H7 (cell line): ENCODE data around the gene ZFHX3. TPM values are rescaled to one million over a fixed set of nuclear protein-coding genes. Genes with fewer than 3 reads are reported as not detected.

ENCODE experiments used
- DNase-seq: peaks from one replicate; pipeline ENCODE4 v3.0.0; 2012
- H3K27me3 ChIP-seq: 2 replicates; pipeline ENCODE4 v1.6.0; 2011; ENCODE audit warnings: mild to moderate bottlenecking, low read length; ENCODE audit not compliant: control insufficient read depth, insufficient read depth
- H3K36me3 ChIP-seq: replicated peaks from 2 replicates; pipeline ENCODE4 v1.5.1; 2011; ENCODE audit warnings: low read length; ENCODE audit not compliant: control insufficient read depth, insufficient read depth
- H3K4me3 ChIP-seq: 2 replicates; pipeline ENCODE4 v1.5.1; 2011; ENCODE audit warnings: low read depth, mild to moderate bottlenecking, control low read depth, low read length, moderate library complexity; ENCODE audit not compliant: insufficient read depth
- total RNA-seq: library from RNA; depleted of rRNA; stranded (reverse); fragments of >200 nt; shearing (Covaris generic); gene quantifications from 2 replicates; pipeline ENCODE4 v1.2.3, GENCODE V29; 2014

ZFHX3 gene
- total RNA-seq, 1 experiment from 2014 or later: 1.3 TPM

GRCh38 chr16:72934636-72935403 is 113.1 kb downstream of the ZFHX3 start:
- no peak overlapping the region for H3K4me3 ChIP-seq
- no peaks in the 10 kb centered on the region for H3K36me3 ChIP-seq
- no peaks in the 10 kb centered on the region for H3K27me3 ChIP-seq
- DNase-seq: no peak

- DNase-seq: no peak
- no peaks in the 10 kb centered on the region for H3K27me3 ChIP-seq
- H3K36me3 ChIP-seq: no peaks in the 10 kb centered on the region
- no peak overlapping the region for H3K4me3 ChIP-seq
These were observed 115.1 kb downstream of the ZFHX3 start for GRCh38 chr16:72932677-72933335.

GRCh38 chr16:72932050-72932449 is 115.9 kb downstream of the ZFHX3 start:
- DNase-seq: no peak
- H3K36me3 ChIP-seq: no peaks in the 10 kb centered on the region
- no peaks in the 10 kb centered on the region for H3K27me3 ChIP-seq
- no peak overlapping the region for H3K4me3 ChIP-seq

GRCh38 chr16:72930396-72930795 is 117.5 kb downstream of the ZFHX3 start:
- Histone ChIP-seq H3K27me3 (no peaks in the 10 kb centered on the region), H3K4me3 (no peak overlapping the region), H3K36me3 (no peaks in the 10 kb centered on the region)
- no peak for DNase-seq

GRCh38 chr16:72928090-72928981 is 119.6 kb downstream of the ZFHX3 start:
- Histone ChIP-seq H3K27me3 (no peaks in the 10 kb centered on the region), H3K4me3 (no peak overlapping the region), H3K36me3 (no peaks in the 10 kb centered on the region)
- DNase-seq: no peak

- H3K36me3 ChIP-seq: no peaks in the 10 kb centered on the region
- H3K4me3 ChIP-seq: no peak overlapping the region
- DNase-seq: no peak
- no peaks in the 10 kb centered on the region for H3K27me3 ChIP-seq
These were observed 120.5 kb downstream of the ZFHX3 start for GRCh38 chr16:72927199-72928089.

- no peak for DNase-seq
- H3K4me3 ChIP-seq: no peak overlapping the region
- H3K27me3 ChIP-seq: no peaks in the 10 kb centered on the region
- H3K36me3 ChIP-seq: no peaks in the 10 kb centered on the region
These were observed 121.5 kb downstream of the ZFHX3 start for GRCh38 chr16:72926177-72927070.

- DNase-seq: no peak
- Histone ChIP-seq H3K36me3 (no peaks in the 10 kb centered on the region), H3K4me3 (no peak overlapping the region), H3K27me3 (no peaks in the 10 kb centered on the region)
These were observed 122.3 kb downstream of the ZFHX3 start for GRCh38 chr16:72925631-72925979.

- no peaks in the 10 kb centered on the region for H3K36me3 ChIP-seq
- no peak overlapping the region for H3K4me3 ChIP-seq
- no peaks in the 10 kb centered on the region for H3K27me3 ChIP-seq
- no peak for DNase-seq
These were observed 122.8 kb downstream of the ZFHX3 start for GRCh38 chr16:72924927-72925630.

GRCh38 chr16:72924537-72924926 is 123.4 kb downstream of the ZFHX3 start:
- no peak overlapping the region for H3K4me3 ChIP-seq
- DNase-seq: no peak

GRCh38 chr16:72923757-72924156 is 124.2 kb downstream of the ZFHX3 start:
- Histone ChIP-seq H3K4me3 (no peak overlapping the region), H3K27me3 (no peaks in the 10 kb centered on the region), H3K36me3 (no peaks in the 10 kb centered on the region)
- DNase-seq: no peak

More at GRCh38 chr16:72924537-72924926, 123.4 kb downstream of the ZFHX3 start:
- Histone ChIP-seq H3K36me3 (no peaks in the 10 kb centered on the region), H3K27me3 (no peaks in the 10 kb centered on the region)

GRCh38 chr16:72922714-72923113 is 125.2 kb downstream of the ZFHX3 start:
- H3K27me3 ChIP-seq: no peaks in the 10 kb centered on the region
- no peak overlapping the region for H3K4me3 ChIP-seq
- no peaks in the 10 kb centered on the region for H3K36me3 ChIP-seq
- no peak for DNase-seq

- no peak for DNase-seq
- no peaks in the 10 kb centered on the region for H3K27me3 ChIP-seq
- no peaks in the 10 kb centered on the region for H3K36me3 ChIP-seq
- no peak overlapping the region for H3K4me3 ChIP-seq
These were observed 126.3 kb downstream of the ZFHX3 start for GRCh38 chr16:72921620-72922019.
